Common myeloid progenitor, CD34-positive (primary cell): ENCODE measurements around the gene PLEKHM3.

Source experiments
- CTCF ChIA-PET: fragments of 350-600 bp; sonication (Branson Sonifier 250); formaldehyde crosslinking; loops from one replicate; lab custom pipeline; 2021; ENCODE audit warnings: antibody characterized with exemption; lab: Charles Lee
- POLR2A ChIA-PET: fragments of 350-600 bp; sonication (Branson Sonifier 250); formaldehyde crosslinking; loops from one replicate; lab custom pipeline; 2021; ENCODE audit warnings: antibody characterized with exemption; lab: Charles Lee
- DNase-seq, 3 donors: peaks; one replicate each; pipeline versions ENCODE4 v3.0.0 to v3.0.0-alpha.2; 2013
- H3K27ac ChIP-seq, 2 experiments: 1 replicate in 1 of 2; 2 replicates in 1 of 2; pipeline ENCODE4 v1.7.0; 2013; ENCODE audit warnings: inconsistent platforms in 2 of 2, low read length in 2 of 2, mild to moderate bottlenecking in 2 of 2, low read depth in 1 of 2, moderate library complexity in 1 of 2; ENCODE audit not compliant: severe bottlenecking in 2 of 2, insufficient read depth in 1 of 2, poor library complexity in 1 of 2
- H3K27me3 ChIP-seq, 5 experiments: replicated peaks in 2 of 5; 1 replicate in 3 of 5; 2 replicates in 2 of 5; pipeline versions ENCODE4 v1.6.1 to v1.7.0; 2013; ENCODE audit warnings: low read length in 4 of 5, mild to moderate bottlenecking in 2 of 5, moderate library complexity in 2 of 5, inconsistent platforms in 1 of 5; ENCODE audit not compliant: insufficient read depth in 5 of 5, control insufficient read depth in 4 of 5
- H3K36me3 ChIP-seq, 4 experiments: 1 replicate in 2 of 4; 2 replicates in 2 of 4; pipeline versions ENCODE4 v1.6.1 to v1.7.0; 2013; ENCODE audit warnings: low read length in 3 of 4, control low read depth in 1 of 4, mild to moderate bottlenecking in 1 of 4; ENCODE audit not compliant: control insufficient read depth in 4 of 4, insufficient read depth in 4 of 4
- H3K4me1 ChIP-seq, 4 experiments: 1 replicate in 3 of 4; 2 replicates in 1 of 4; pipeline versions ENCODE4 v1.6.1 to v1.7.1; 2013; ENCODE audit warnings: low read length in 3 of 4, mild to moderate bottlenecking in 3 of 4, control low read depth in 1 of 4, inconsistent platforms in 1 of 4, moderate library complexity in 1 of 4; ENCODE audit not compliant: control insufficient read depth in 4 of 4, insufficient read depth in 4 of 4; ENCODE audit errors: control extremely low read depth in 1 of 4
- H3K4me3 ChIP-seq, 7 experiments: 1 replicate in 4 of 7; 2 replicates in 3 of 7; pipeline versions ENCODE4 v1.5.1 to v1.7.0; 2013; ENCODE audit warnings: mild to moderate bottlenecking in 7 of 7, low read length in 6 of 7, moderate library complexity in 6 of 7, inconsistent platforms in 2 of 7, low read depth in 2 of 7, control low read depth in 1 of 7; ENCODE audit not compliant: insufficient read depth in 4 of 7, control insufficient read depth in 1 of 7; ENCODE audit errors: extremely low read depth in 1 of 7
- H3K9me3 ChIP-seq, 5 experiments: 1 replicate in 4 of 5; 2 replicates in 1 of 5; pipeline versions ENCODE4 v1.6.1 to v1.7.1; 2013; ENCODE audit warnings: low read length in 4 of 5, mild to moderate bottlenecking in 2 of 5, inconsistent platforms in 1 of 5, low read depth in 1 of 5, moderate library complexity in 1 of 5; ENCODE audit not compliant: control insufficient read depth in 4 of 5, insufficient read depth in 2 of 5; ENCODE audit errors: control extremely low read depth in 1 of 5
- WGBS: methylation state at CpG from one replicate; pipeline ENCODE4 v1.1.5; 2013; ENCODE audit not compliant: insufficient coverage; 5-methylcytosine and 5-hydroxymethylcytosine counted together

PLEKHM3 gene

GRCh38 chr2:207873794-207874193 lies 151.5 kb downstream of the PLEKHM3 start:
- DNase-seq = no peak
- Histone ChIP-seq H3K9me3 (no peaks in the 10 kb centered on the region), H3K27ac (no peak overlapping the region), H3K36me3 (no peaks in the 10 kb centered on the region), H3K4me1 (peaks cover 0 to 21% (median 4%) of the 10 kb centered on the region in 4 experiments), H3K27me3 (no peaks in the 10 kb centered on the region), H3K4me3 (no peak overlapping the region)
- CTCF ChIA-PET = no interaction called here
- WGBS = no CpG with 5 or more reads among the region's 1 CpG
- POLR2A ChIA-PET = no interaction called here

- 100% methylated on average over 2 of the region's 2 CpGs for WGBS
- no peak for DNase-seq
- ChIA-PET POLR2A (no interaction called here), CTCF (interaction anchor here (1.5 kb wide), 1 partner anchor 22 kb away, joined by 4 read pairs; no protein-coding TSS in a partner anchor)
- no peaks in the 10 kb centered on the region for H3K9me3 ChIP-seq
- H3K4me1 ChIP-seq = peaks cover 0 to 21% (median 4%) of the 10 kb centered on the region in 4 experiments
- no peaks in the 10 kb centered on the region for H3K36me3 ChIP-seq
- no peak overlapping the region for H3K4me3 ChIP-seq
- no peaks in the 10 kb centered on the region for H3K27me3 ChIP-seq
- H3K27ac ChIP-seq = no peak overlapping the region
Measured at GRCh38 chr2:207871911-207872310, 153.4 kb downstream of the PLEKHM3 start.

GRCh38 chr2:207871506-207871905 lies 153.8 kb downstream of the PLEKHM3 start:
- no peak for DNase-seq
- Histone ChIP-seq H3K27ac (no peak overlapping the region), H3K36me3 (no peaks in the 10 kb centered on the region), H3K27me3 (no peaks in the 10 kb centered on the region), H3K4me1 (peaks cover 0 to 21% (median 4%) of the 10 kb centered on the region in 4 experiments), H3K9me3 (no peaks in the 10 kb centered on the region), H3K4me3 (no peak overlapping the region)
- no CpG with 5 or more reads among the region's 1 CpG for WGBS
- ChIA-PET POLR2A (no interaction called here), CTCF (interaction anchor here (1.5 to 1.8 kb wide), 2 partner anchors 8 to 22 kb away, joined by 4 to 5 read pairs; no protein-coding TSS in a partner anchor)

- POLR2A ChIA-PET = no interaction called here
- DNase-seq = no peak
- WGBS = 100% methylated on average over 2 of the region's 4 CpGs
- Histone ChIP-seq H3K4me3 (no peak overlapping the region), H3K4me1 (peaks cover 0 to 21% (median 4%) of the 10 kb centered on the region in 4 experiments), H3K36me3 (no peaks in the 10 kb centered on the region), H3K27me3 (no peaks in the 10 kb centered on the region), H3K9me3 (no peaks in the 10 kb centered on the region), H3K27ac (no peak overlapping the region)
- CTCF ChIA-PET = interaction anchor here (1.5 to 1.8 kb wide), 2 partner anchors 9 to 21 kb away, joined by 4 to 5 read pairs; no protein-coding TSS in a partner anchor
Measured at GRCh38 chr2:207870814-207871213, 154.5 kb downstream of the PLEKHM3 start.

DNA sequence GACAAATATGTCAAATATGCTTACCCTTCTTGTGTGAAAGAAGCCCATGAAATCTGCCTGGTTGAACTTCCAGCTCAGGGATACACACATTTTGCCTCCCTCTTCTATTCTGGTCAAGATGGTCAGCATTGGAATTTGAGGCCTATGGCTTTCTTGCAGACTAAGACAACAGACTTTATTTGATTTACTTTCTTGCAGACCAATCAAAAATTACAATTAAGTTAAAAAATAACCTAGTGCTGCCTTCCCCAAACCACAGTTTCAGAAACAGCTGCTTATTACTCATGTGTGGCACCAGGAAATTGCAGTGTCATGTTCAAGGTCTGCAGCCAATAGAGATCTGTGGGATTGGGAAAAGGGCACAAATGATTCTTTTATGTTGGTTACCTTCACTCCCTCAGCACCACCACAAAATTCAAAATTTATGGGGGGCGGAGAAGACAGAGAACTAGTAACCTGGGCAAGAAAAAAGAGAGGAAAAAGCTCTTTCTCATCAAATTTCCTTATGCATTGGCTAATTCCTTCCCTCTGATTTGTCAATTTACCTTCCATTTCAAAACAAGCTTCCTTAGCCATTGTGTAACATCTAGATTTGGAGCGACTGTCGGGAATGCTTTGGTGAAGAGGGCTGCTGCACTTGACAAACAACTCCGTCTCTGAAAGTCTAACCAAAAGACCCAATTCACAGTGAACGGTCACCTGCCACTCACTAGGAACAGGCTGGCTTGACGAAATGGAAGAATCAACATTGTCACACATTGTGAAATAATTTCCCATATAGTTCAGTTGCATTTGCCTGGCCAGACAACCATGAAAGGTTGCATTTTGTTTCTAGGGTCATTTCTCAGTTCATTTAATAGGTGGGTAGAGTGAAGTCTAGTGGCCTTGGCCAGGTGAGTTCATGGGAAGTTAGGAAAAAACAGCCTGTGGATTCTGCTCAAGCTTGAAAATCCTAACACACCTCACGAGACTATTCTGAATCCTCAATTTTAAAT lies 155.2 kb downstream of the PLEKHM3 start:
- DNase-seq = peak; percentile 22 to 75 (median 67)
- Histone ChIP-seq H3K4me3 (no peak overlapping the region), H3K36me3 (no peaks in the 10 kb centered on the region), H3K27ac (no peak overlapping the region), H3K27me3 (no peaks in the 10 kb centered on the region), H3K9me3 (no peaks in the 10 kb centered on the region), H3K4me1 (peaks cover 0 to 21% (median 4%) of the 10 kb centered on the region in 4 experiments)
- POLR2A ChIA-PET = interaction anchor here (0.8 kb wide), 2 partner anchors 23 to 46 kb away, joined by 3 read pairs; no protein-coding TSS in a partner anchor
- 83% methylated on average over 6 of the region's 7 CpGs for WGBS
- CTCF ChIA-PET = interaction anchor here (1.5 to 2.0 kb wide), 3 partner anchors 10 to 21 kb away, joined by 4 to 6 read pairs (median 5); no protein-coding TSS in a partner anchor

DNA sequence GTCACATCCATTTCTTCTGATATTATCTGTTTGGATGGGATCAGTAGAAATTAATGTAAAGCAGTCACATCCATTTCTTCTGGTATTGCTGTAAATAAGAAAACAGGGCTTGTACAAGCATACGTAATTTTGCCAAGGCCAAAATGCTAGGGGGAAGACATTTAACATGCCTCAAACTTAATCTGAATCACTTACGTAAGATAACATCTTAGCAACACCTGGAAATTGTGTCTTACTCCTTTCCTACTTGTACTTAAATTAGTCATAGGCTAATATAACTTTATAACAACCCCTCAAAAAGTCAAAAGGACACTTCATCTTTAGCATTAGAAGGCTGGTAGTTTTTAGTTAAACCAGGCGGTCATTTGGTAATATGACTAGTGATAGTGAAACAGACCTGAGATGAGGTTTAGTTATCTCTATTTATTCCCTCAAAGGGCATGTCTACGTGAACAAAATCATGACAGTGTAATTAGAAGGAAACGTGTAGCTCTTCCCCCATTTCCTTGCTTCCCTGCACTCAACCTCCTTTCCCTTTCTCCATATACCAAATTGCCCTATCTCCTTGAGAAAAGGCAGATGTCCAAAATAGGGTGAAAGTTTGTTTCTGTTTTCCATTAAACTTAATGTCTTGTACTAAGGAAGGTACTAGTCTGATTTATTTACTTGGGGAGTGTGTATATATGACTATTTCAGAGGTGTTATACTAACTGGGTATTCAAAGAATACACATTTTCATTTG lies 156.3 kb downstream of the PLEKHM3 start:
- 100% methylated on average over 3 of the region's 5 CpGs for WGBS
- no peaks in the 10 kb centered on the region for H3K27me3 ChIP-seq
- H3K27ac ChIP-seq = no peak overlapping the region
- no peaks in the 10 kb centered on the region for H3K36me3 ChIP-seq
- ChIA-PET POLR2A (interaction anchor here (1.0 to 1.3 kb wide), 2 partner anchors 12 to 20 kb away, joined by 3 to 4 read pairs; no protein-coding TSS in a partner anchor), CTCF (interaction anchor here (1.3 to 2.0 kb wide), 2 partner anchors 8 to 20 kb away, joined by 4 to 6 read pairs; no protein-coding TSS in a partner anchor)
- H3K4me3 ChIP-seq = no peak overlapping the region
- H3K9me3 ChIP-seq = no peaks in the 10 kb centered on the region
- DNase-seq = no peak
- peaks cover 0 to 21% (median 4%) of the 10 kb centered on the region in 4 experiments for H3K4me1 ChIP-seq
